SK-N-SH (cell line): ENCODE measurements around the gene RFT1. TPM values are rescaled to one million over a fixed set of nuclear protein-coding genes. Genes with fewer than 3 reads are reported as not detected.
"Not testable (repeated sequence)": the region's sequence is repeated elsewhere in the genome, so short reads cannot be mapped to it uniquely, and the experiment has no call there.

Experiments
- CTCF ChIA-PET: fragments of 300-600, 350-600 bp; formaldehyde crosslinking; extraction: SDS; loops from one replicate; lab custom pipeline; 2021; lab: Yijun Ruan, JAX
- POLR2A ChIA-PET: fragments of 350-600 bp; sonication (Branson Sonifier 250); formaldehyde crosslinking; extraction: SDS; loops from one replicate; lab custom pipeline; 2020; ENCODE audit warnings: antibody characterized with exemption, inconsistent platforms; lab: Yijun Ruan, JAX
- DNase-seq: peaks from one replicate; pipeline ENCODE4 v3.0.0; 2012
- H2AFZ ChIP-seq: fragments of 200-600 bp; sonication (generic); 2 replicates; pipeline ENCODE4 v1.8.1; 2016; ENCODE audit warnings: antibody characterized with exemption, mild to moderate bottlenecking, low read depth
- H3F3A ChIP-seq: fragments of 200-600 bp; sonication (generic); replicated peaks from 2 replicates; pipeline ENCODE3; 2016; ENCODE audit warnings: antibody characterized with exemption, mild to moderate bottlenecking; ENCODE audit not compliant: insufficient read depth
- H3K27ac ChIP-seq, 2 experiments: fragments of 200-500 bp in 1 of 2; fragments of 200-600 bp in 1 of 2; sonication (Bioruptor generic) in 1 of 2; sonication (generic), shearing (Covaris generic) in 1 of 2; 2 replicates each; pipeline versions ENCODE4 v1.5.1 to v1.6.1; 2014 to 2016; ENCODE audit warnings: low read depth in 2 of 2, inconsistent platforms in 1 of 2, low read length in 1 of 2, mild to moderate bottlenecking in 1 of 2, mixed read lengths in 1 of 2
- H3K27me3 ChIP-seq: fragments of 200-600 bp; sonication (generic), shearing (Covaris generic); 2 replicates; pipeline ENCODE4 v1.6.1; 2016; ENCODE audit warnings: mixed run types; ENCODE audit not compliant: insufficient read depth
- H3K36me3 ChIP-seq, 2 experiments: fragments of 200-500 bp in 1 of 2; fragments of 200-600 bp in 1 of 2; sonication (Bioruptor generic) in 1 of 2; sonication (generic) in 1 of 2; replicated peaks in 1 of 2; 2 replicates each; pipeline versions ENCODE3 to v1.5.1; 2014 to 2016; ENCODE audit warnings: low read length in 1 of 2, mild to moderate bottlenecking in 1 of 2; ENCODE audit not compliant: insufficient read depth in 2 of 2, control insufficient read depth in 1 of 2
- H3K4me1 ChIP-seq, 2 experiments: fragments of 200-500 bp in 1 of 2; fragments of 200-600 bp in 1 of 2; sonication (Bioruptor generic) in 1 of 2; sonication (generic), shearing (Covaris generic) in 1 of 2; 2 replicates each; pipeline versions ENCODE4 v1.5.1 to v1.6.1; 2014 to 2016; ENCODE audit warnings: low read depth in 1 of 2, low read length in 1 of 2, mixed run types in 1 of 2; ENCODE audit not compliant: insufficient read depth in 2 of 2, control insufficient read depth in 1 of 2
- H3K4me2 ChIP-seq: fragments of 200-600 bp; sonication (generic), shearing (Covaris generic); 2 replicates; pipeline ENCODE4 v1.6.1; 2017; ENCODE audit warnings: mixed run types
- H3K4me3 ChIP-seq, 2 experiments: fragments of 200-500 bp in 1 of 2; fragments of 200-600 bp in 1 of 2; sonication (Bioruptor generic) in 1 of 2; sonication (generic), shearing (Covaris generic) in 1 of 2; 2 replicates each; pipeline versions ENCODE4 v1.5.1 to v1.8.1; 2014 to 2016; ENCODE audit warnings: low read depth in 2 of 2, inconsistent platforms in 1 of 2, low read length in 1 of 2, mild to moderate bottlenecking in 1 of 2, mixed read lengths in 1 of 2, moderate library complexity in 1 of 2
- H3K79me2 ChIP-seq: fragments of 200-600 bp; sonication (generic); 2 replicates; pipeline ENCODE4 v1.8.1; 2017; ENCODE audit warnings: mild to moderate bottlenecking; ENCODE audit not compliant: insufficient read depth
- H3K9ac ChIP-seq: fragments of 200-600 bp; sonication (generic); 2 replicates; pipeline ENCODE4 v1.6.1; 2017; ENCODE audit warnings: mixed run types
- H3K9me2 ChIP-seq: fragments of 200-600 bp; sonication (generic); 2 replicates; pipeline ENCODE4 v1.6.1; 2017; ENCODE audit warnings: mixed run types
- H3K9me3 ChIP-seq: fragments of 200-600 bp; sonication (generic); 2 replicates; pipeline ENCODE4 v1.6.1; 2017; ENCODE audit warnings: mixed run types, mild to moderate bottlenecking, moderate library complexity
- H4K20me1 ChIP-seq: fragments of 200-600 bp; sonication (generic); 2 replicates; pipeline ENCODE4 v1.6.1; 2017; ENCODE audit warnings: mild to moderate bottlenecking, mixed run types; ENCODE audit not compliant: insufficient read depth
- CHD2 ChIP-seq: fragments of 150-350 bp; IDR thresholded peaks from 2 replicates; pipeline ENCODE4 v1.6.1; 2018; ENCODE audit warnings: low read length; ENCODE audit not compliant: partially characterized antibody
- ELF1 ChIP-seq: IDR thresholded peaks from 2 replicates; pipeline ENCODE4 v1.4.0; 2012
- EZH2phosphoT487 ChIP-seq: fragments of 200-600 bp; sonication (generic); IDR thresholded peaks from 2 replicates; pipeline ENCODE4 v1.6.1; 2017; ENCODE audit warnings: low read depth, mixed run types, mild to moderate bottlenecking, antibody characterized with exemption, moderate library complexity, borderline replicate concordance
- GABPA ChIP-seq: IDR thresholded peaks from 2 replicates; pipeline ENCODE4 v1.4.0; 2012; ENCODE audit warnings: low read depth, mild to moderate bottlenecking
- JUND ChIP-seq: IDR thresholded peaks from 2 replicates; pipeline ENCODE4 v1.4.0; 2012
- NFIC ChIP-seq: IDR thresholded peaks from 2 replicates; pipeline ENCODE4 v1.4.0; 2012; ENCODE audit warnings: borderline replicate concordance
- NRF1 ChIP-seq: IDR thresholded peaks from 2 replicates; pipeline ENCODE4 v1.6.1; 2012; ENCODE audit warnings: low read depth, mild to moderate bottlenecking, low read length
- RAD21 ChIP-seq: IDR thresholded peaks from 2 replicates; pipeline ENCODE4 v1.6.1; 2012; ENCODE audit warnings: mild to moderate bottlenecking, low read length
- RXRA ChIP-seq: IDR thresholded peaks from 2 replicates; pipeline ENCODE4 v1.4.0; 2012; ENCODE audit warnings: low read depth, mild to moderate bottlenecking, borderline replicate concordance
- SMC3 ChIP-seq: IDR thresholded peaks from 2 replicates; pipeline ENCODE4 v1.6.1; 2012; ENCODE audit warnings: low read depth, low read length, improper control_type of control experiment
- TCF12 ChIP-seq: IDR thresholded peaks from 2 replicates; pipeline ENCODE4 v1.4.0; 2012
- TEAD4 ChIP-seq: IDR thresholded peaks from 2 replicates; pipeline ENCODE4 v1.4.0; 2012; ENCODE audit warnings: mild to moderate bottlenecking, borderline replicate concordance; ENCODE audit not compliant: insufficient read depth
- YY1 ChIP-seq: IDR thresholded peaks from 2 replicates; pipeline ENCODE4 v1.4.0; 2012; ENCODE audit warnings: low read depth, mild to moderate bottlenecking
- WGBS: methylation state at CpG from one replicate; pipeline ENCODE4 v1.1.6; 2017; ENCODE audit warnings: low lambda C conversion rate; 5-methylcytosine and 5-hydroxymethylcytosine counted together
- polyA plus RNA-seq, 3 experiments: library from polyadenylated mRNA; depleted of rRNA; stranded (reverse); fragments of >200 nt; gene quantifications; 2 replicates each; pipeline ENCODE4 v1.2.3, GENCODE V29; 2012
- TF ChIP-seq, protein P1 (sequence below): IDR thresholded peaks from 2 replicates; pipeline ENCODE4; 2012
- TF ChIP-seq, protein P2 (sequence below): fragments of 150-350 bp; IDR thresholded peaks from 2 replicates; pipeline ENCODE4 v1.6.1; 2016; ENCODE audit warnings: mild to moderate bottlenecking, low read depth, low read length

Gene RFT1
- polyA plus RNA-seq, 1 of the 3 experiments (the other 2 are of a cell fraction): 13.8 TPM

DNA sequence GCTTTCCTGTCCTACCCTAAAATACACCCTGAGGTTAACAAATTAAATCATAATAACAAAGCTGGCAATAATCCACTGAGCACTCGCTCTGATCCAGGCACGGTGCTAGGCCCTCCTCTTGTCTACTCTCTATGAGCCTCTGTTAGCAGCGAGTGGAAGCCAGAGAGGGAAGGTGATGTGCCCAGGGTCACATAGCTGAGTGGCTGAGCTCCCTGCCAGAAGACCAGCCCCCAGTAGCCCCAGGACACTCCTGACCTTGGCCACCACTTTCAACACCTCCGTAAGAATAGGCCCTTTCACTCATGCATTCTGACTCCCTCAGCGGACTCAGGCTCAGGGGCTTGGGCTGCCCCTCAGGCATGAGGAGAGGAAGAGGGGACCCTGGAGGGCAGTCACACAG lies 21.2 kb upstream of the RFT1 start:
- 100% methylated on average over 5 of the region's 5 CpGs for WGBS
- no peaks in the 10 kb centered on the region for H3K9me3 ChIP-seq
- H2AFZ ChIP-seq: no peak overlapping the region
- no peaks in the 10 kb centered on the region for H3K36me3 ChIP-seq
- no peak overlapping the region for H3K4me3 ChIP-seq
- no peaks in the 10 kb centered on the region for H3F3A ChIP-seq
- no peak overlapping the region for H3K9ac ChIP-seq
- TF ChIP-seq EZH2phosphoT487 (no peak), SMC3 (no peak), GABPA (no peak), TCF12 (no peak), JUND (no peak), CHD2 (no peak), RAD21 (no peak), RXRA (no peak), YY1 (no peak), TEAD4 (no peak), ELF1 (no peak)
- TF ChIP-seq, all 33 proteins: peak for 0
- DNase-seq: no peak
- Histone ChIP-seq H4K20me1 (no peaks in the 10 kb centered on the region), H3K4me2 (no peak overlapping the region), H3K79me2 (no peaks in the 10 kb centered on the region), H3K9me2 (no peaks in the 10 kb centered on the region), H3K27me3 (no peaks in the 10 kb centered on the region), H3K27ac (no peak overlapping the region), H3K4me1 (peaks cover 0 to 5% of the 10 kb centered on the region in 2 experiments; a peak in 2 of 4 replicates)
- CTCF ChIA-PET: interaction anchor here (0.9 to 1.7 kb wide), 2 partner anchors 15 to 44 kb away, joined by 3 to 6 read pairs; no protein-coding TSS in a partner anchor
- POLR2A ChIA-PET: no interaction called here

DNA sequence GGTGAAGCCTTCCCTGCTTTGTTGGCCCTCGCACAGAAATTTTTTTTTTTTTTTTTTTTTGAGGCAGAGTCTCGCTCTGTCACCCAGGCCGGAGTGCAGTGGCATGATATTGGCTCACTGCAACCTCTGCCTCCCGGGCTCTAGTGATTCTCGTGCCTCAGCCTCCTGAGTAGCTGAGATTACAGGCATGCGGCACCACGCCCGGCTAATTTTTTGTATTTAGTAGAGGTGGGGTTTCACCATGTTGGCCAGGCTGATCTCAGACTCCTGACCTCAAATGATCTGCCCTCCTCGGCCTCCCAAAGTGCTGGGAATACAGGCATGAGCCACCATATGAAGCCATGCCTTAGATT lies 20.8 kb upstream of the RFT1 start:
- CTCF ChIA-PET: interaction anchor here (0.9 to 1.7 kb wide), 2 partner anchors 15 to 45 kb away, joined by 3 to 6 read pairs; no protein-coding TSS in a partner anchor

DNA sequence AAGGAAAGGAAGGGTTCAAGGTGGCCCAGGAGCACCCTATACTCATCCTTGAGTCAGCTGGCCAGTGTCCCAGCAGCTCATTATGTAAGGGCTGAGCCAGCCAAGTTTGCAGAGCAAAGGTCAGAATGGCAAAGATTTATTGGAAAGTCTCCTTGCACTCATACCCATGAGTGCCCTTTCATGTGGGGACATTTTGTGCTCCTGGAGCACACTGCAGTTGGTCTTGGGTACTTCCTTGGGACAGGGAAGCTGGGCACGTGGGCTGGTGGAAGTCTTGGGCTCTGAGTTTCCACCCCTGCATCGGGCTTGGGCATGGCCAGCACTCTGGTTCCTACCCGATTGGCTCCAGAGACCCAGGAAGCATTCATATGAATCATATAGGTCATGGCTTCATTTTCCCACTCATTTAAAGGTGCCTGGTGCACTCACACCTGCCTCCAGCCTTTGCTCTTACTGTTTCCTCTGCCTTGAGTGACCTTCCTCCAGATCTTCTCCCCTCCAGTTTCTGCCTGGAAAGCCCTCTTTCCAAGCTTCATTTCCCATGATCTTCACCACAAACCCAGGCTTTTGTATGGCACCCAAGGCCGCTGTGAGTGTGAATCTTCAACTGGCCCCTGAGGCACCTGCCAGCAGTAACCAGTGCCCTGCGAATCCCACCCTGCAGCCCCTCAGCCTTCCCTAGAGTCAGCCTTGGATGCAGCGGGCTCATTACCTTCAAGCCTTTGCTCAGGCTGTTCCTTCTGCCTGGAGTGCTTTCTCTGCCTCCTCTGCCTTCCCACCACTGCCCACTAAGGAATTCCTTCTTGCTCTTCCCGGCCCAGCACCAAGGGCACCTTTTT lies 20.2 kb upstream of the RFT1 start:
- no peaks in the 10 kb centered on the region for H3K79me2 ChIP-seq
- H3K4me1 ChIP-seq: peaks cover 0 to 5% of the 10 kb centered on the region in 2 experiments; a peak in 2 of 4 replicates
- no peaks in the 10 kb centered on the region for H4K20me1 ChIP-seq
- DNase-seq: no peak
- no peaks in the 10 kb centered on the region for H3K27me3 ChIP-seq
- H3K9me2 ChIP-seq: no peaks in the 10 kb centered on the region
- H3F3A ChIP-seq: no peaks in the 10 kb centered on the region
- H3K36me3 ChIP-seq: no peaks in the 10 kb centered on the region
- 70% methylated on average over 7 of the region's 7 CpGs for WGBS
- no peak overlapping the region for H3K4me3 ChIP-seq
- H3K9me3 ChIP-seq: no peaks in the 10 kb centered on the region
- no peak overlapping the region for H3K27ac ChIP-seq
- ChIA-PET POLR2A (no interaction called here), CTCF (interaction anchor here (0.9 to 2.8 kb wide), 4 partner anchors 13 to 45 kb away, joined by 3 to 10 read pairs (median 6); no protein-coding TSS in a partner anchor)
- H3K4me2 ChIP-seq: 0 out of 2 replicates have a peak overlapping the region, but pooled peaks have one; percentile 16
- no peak for TF ChIP-seq GABPA
- no peak for TF ChIP-seq NRF1
- TF ChIP-seq, protein P1, sequence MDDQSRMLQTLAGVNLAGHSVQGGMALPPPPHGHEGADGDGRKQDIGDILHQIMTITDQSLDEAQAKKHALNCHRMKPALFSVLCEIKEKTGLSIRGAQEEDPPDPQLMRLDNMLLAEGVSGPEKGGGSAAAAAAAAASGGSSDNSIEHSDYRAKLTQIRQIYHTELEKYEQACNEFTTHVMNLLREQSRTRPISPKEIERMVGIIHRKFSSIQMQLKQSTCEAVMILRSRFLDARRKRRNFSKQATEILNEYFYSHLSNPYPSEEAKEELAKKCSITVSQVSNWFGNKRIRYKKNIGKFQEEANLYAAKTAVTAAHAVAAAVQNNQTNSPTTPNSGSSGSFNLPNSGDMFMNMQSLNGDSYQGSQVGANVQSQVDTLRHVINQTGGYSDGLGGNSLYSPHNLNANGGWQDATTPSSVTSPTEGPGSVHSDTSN: peak; percentile 63
- TF ChIP-seq, protein P2, sequence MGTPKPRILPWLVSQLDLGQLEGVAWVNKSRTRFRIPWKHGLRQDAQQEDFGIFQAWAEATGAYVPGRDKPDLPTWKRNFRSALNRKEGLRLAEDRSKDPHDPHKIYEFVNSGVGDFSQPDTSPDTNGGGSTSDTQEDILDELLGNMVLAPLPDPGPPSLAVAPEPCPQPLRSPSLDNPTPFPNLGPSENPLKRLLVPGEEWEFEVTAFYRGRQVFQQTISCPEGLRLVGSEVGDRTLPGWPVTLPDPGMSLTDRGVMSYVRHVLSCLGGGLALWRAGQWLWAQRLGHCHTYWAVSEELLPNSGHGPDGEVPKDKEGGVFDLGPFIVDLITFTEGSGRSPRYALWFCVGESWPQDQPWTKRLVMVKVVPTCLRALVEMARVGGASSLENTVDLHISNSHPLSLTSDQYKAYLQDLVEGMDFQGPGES: no peak
- TF ChIP-seq NFIC: peak; percentile 89
- no peak overlapping the region for H2AFZ ChIP-seq
- no peak overlapping the region for H3K9ac ChIP-seq

More for the DNA sequence above, 20.8 kb upstream of the RFT1 start:
- H3K4me3 ChIP-seq, H3K4me2 ChIP-seq, H3F3A ChIP-seq, H3K36me3 ChIP-seq, H3K27ac ChIP-seq, H3K9me3 ChIP-seq, H4K20me1 ChIP-seq, H3K79me2 ChIP-seq, H3K9me2 ChIP-seq, POLR2A ChIA-PET, H3K27me3 ChIP-seq, DNase-seq, H3K4me1 ChIP-seq, H3K9ac ChIP-seq, H2AFZ ChIP-seq: not testable (repeated sequence)
- 97% methylated on average over 9 of the region's 9 CpGs for WGBS
